Prostate gland (tissue), 2 donors: ENCODE data around the gene TCF12.

Source experiments
- POLR2A ChIP-seq: fragments of 450-650 bp; IDR thresholded peaks from one replicate; pipeline ENCODE4 v1.6.1; 2016; ENCODE audit warnings: antibody characterized with exemption, mild to moderate bottlenecking
- TF ChIP-seq, protein P1 (sequence below), 4 experiments: fragments of 200-600 bp in 2 of 4; fragments of 450-650 bp in 2 of 4; sonication (generic) in 2 of 4; IDR thresholded peaks; 1 replicate in 3 of 4; 2 replicates in 1 of 4; pipeline ENCODE4 v1.5.1; 2016 to 2019; ENCODE audit warnings: antibody characterized with exemption in 4 of 4, mild to moderate bottlenecking in 2 of 4, moderate library complexity in 2 of 4

- TF ChIP-seq, protein P1, sequence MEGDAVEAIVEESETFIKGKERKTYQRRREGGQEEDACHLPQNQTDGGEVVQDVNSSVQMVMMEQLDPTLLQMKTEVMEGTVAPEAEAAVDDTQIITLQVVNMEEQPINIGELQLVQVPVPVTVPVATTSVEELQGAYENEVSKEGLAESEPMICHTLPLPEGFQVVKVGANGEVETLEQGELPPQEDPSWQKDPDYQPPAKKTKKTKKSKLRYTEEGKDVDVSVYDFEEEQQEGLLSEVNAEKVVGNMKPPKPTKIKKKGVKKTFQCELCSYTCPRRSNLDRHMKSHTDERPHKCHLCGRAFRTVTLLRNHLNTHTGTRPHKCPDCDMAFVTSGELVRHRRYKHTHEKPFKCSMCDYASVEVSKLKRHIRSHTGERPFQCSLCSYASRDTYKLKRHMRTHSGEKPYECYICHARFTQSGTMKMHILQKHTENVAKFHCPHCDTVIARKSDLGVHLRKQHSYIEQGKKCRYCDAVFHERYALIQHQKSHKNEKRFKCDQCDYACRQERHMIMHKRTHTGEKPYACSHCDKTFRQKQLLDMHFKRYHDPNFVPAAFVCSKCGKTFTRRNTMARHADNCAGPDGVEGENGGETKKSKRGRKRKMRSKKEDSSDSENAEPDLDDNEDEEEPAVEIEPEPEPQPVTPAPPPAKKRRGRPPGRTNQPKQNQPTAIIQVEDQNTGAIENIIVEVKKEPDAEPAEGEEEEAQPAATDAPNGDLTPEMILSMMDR (IDR thresholded peaks at IDR 0.05) = no peak
- TF ChIP-seq POLR2A = no peak
These were observed 137.9 kb downstream of the TCF12 start for GRCh38 chr15:57056357-57056756.
